ENCODE results near the gene KCNJ15.

- no peak for TF ChIP-seq ZSCAN20 (CRISPR knock-in tag; IDR thresholded peaks at IDR 0.05; ENCODE audit: borderline replicate concordance)
- no peak for TF ChIP-seq AGO1 (IDR thresholded peaks at IDR 0.05; ENCODE audit: low read depth, low read length, poor library complexity, severe bottlenecking)
- TF ChIP-seq ZFP91 (CRISPR knock-in tag; IDR thresholded peaks at IDR 0.05; ENCODE audit: borderline replicate concordance), result no peak
- no peak for TF ChIP-seq RXRA (CRISPR knock-in tag; IDR thresholded peaks at IDR 0.05)
- no peak for TF ChIP-seq CTCF (CRISPR knock-in tag; IDR thresholded peaks at IDR 0.05)
These were observed 17.2 kb downstream of the KCNJ15 start for GRCh38 chr21:38273745-38274542.
